Measurements from ENCODE around the gene SLC1A2. TPM values are rescaled to one million over a fixed set of nuclear protein-coding genes. Genes with fewer than 3 reads are reported as not detected.

SLC1A2 gene
- total and polyA plus RNA-seq, 2 experiments from 2014 or later: 0.70 to 2.8 TPM

DNA sequence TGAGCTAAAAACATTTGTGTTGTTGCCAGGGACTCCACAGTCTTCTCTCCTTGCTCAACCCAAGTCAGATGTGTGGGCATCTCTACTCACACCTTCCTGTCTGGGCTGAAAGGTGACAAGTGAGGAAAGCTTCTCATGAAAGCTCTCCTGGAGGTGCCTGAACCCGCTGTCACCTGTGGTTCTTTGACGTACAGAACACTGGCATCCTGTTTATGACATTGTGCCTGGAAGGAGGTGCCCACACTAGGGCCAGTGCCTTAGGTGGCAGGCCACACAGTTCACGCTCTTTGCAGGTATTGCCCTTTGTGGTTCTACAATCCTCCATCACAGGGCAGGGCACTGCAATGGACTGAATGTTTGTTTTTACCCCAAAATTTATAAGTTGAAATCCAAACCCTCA lies 171.9 kb downstream of the SLC1A2 start:
- H3K4me3 ChIP-seq: no peak overlapping the region
- H2AFZ ChIP-seq: no peak overlapping the region
- no peak overlapping the region for H3K4me2 ChIP-seq
- no peaks in the 10 kb centered on the region for H3K9me3 Mint-ChIP-seq
- no peaks in the 10 kb centered on the region for H3F3A ChIP-seq (replicated peaks; ENCODE audit: low read depth)
- no peaks in the 10 kb centered on the region for H3K4me1 Mint-ChIP-seq
- H4K20me1 ChIP-seq (replicated peaks; ENCODE audit: insufficient read depth): no peaks in the 10 kb centered on the region
- no peaks in the 10 kb centered on the region for H3K9me2 ChIP-seq (ENCODE audit: insufficient read depth)
- no peaks in the 10 kb centered on the region for H3K79me2 ChIP-seq (replicated peaks; ENCODE audit: insufficient read depth)
- H3K4me3 Mint-ChIP-seq: no peak overlapping the region
- DNase-seq (ENCODE audit: low spot score) (no peak), ATAC-seq (no peak)
- no peaks in the 10 kb centered on the region for H3K4me1 ChIP-seq (ENCODE audit: insufficient read depth)
- no peaks in the 10 kb centered on the region for H3K27me3 ChIP-seq (ENCODE audit: insufficient read depth)
- no peak overlapping the region for H3K27ac Mint-ChIP-seq
- H3K27me3 Mint-ChIP-seq (ENCODE audit: insufficient read depth, low read depth, poor library complexity): peaks cover 1% of the 10 kb centered on the region
- no peaks in the 10 kb centered on the region for H3K36me3 Mint-ChIP-seq (ENCODE audit: low read depth)
- H3K36me3 ChIP-seq (ENCODE audit: insufficient read depth): no peaks in the 10 kb centered on the region
- no peak overlapping the region for H3K27ac ChIP-seq (ENCODE audit: low read depth)
- TF ChIP-seq, protein P1, sequence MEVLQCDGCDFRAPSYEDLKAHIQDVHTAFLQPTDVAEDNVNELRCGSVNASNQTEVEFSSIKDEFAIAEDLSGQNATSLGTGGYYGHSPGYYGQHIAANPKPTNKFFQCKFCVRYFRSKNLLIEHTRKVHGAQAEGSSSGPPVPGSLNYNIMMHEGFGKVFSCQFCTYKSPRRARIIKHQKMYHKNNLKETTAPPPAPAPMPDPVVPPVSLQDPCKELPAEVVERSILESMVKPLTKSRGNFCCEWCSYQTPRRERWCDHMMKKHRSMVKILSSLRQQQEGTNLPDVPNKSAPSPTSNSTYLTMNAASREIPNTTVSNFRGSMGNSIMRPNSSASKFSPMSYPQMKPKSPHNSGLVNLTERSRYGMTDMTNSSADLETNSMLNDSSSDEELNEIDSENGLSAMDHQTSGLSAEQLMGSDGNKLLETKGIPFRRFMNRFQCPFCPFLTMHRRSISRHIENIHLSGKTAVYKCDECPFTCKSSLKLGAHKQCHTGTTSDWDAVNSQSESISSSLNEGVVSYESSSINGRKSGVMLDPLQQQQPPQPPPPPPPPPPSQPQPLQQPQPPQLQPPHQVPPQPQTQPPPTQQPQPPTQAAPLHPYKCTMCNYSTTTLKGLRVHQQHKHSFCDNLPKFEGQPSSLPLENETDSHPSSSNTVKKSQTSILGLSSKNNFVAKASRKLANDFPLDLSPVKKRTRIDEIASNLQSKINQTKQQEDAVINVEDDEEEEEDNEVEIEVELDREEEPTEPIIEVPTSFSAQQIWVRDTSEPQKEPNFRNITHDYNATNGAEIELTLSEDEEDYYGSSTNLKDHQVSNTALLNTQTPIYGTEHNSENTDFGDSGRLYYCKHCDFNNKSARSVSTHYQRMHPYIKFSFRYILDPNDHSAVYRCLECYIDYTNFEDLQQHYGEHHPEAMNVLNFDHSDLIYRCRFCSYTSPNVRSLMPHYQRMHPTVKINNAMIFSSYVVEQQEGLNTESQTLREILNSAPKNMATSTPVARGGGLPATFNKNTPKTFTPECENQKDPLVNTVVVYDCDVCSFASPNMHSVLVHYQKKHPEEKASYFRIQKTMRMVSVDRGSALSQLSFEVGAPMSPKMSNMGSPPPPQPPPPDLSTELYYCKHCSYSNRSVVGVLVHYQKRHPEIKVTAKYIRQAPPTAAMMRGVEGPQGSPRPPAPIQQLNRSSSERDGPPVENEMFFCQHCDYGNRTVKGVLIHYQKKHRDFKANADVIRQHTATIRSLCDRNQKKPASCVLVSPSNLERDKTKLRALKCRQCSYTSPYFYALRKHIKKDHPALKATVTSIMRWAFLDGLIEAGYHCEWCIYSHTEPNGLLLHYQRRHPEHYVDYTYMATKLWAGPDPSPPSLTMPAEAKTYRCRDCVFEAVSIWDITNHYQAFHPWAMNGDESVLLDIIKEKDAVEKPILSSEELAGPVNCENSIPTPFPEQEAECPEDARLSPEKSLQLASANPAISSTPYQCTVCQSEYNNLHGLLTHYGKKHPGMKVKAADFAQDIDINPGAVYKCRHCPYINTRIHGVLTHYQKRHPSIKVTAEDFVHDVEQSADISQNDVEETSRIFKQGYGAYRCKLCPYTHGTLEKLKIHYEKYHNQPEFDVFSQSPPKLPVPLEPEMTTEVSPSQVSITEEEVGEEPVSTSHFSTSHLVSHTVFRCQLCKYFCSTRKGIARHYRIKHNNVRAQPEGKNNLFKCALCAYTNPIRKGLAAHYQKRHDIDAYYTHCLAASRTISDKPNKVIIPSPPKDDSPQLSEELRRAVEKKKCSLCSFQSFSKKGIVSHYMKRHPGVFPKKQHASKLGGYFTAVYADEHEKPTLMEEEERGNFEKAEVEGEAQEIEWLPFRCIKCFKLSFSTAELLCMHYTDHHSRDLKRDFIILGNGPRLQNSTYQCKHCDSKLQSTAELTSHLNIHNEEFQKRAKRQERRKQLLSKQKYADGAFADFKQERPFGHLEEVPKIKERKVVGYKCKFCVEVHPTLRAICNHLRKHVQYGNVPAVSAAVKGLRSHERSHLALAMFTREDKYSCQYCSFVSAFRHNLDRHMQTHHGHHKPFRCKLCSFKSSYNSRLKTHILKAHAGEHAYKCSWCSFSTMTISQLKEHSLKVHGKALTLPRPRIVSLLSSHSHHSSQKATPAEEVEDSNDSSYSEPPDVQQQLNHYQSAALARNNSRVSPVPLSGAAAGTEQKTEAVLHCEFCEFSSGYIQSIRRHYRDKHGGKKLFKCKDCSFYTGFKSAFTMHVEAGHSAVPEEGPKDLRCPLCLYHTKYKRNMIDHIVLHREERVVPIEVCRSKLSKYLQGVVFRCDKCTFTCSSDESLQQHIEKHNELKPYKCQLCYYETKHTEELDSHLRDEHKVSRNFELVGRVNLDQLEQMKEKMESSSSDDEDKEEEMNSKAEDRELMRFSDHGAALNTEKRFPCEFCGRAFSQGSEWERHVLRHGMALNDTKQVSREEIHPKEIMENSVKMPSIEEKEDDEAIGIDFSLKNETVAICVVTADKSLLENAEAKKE (CRISPR knock-in tag; IDR thresholded peaks at IDR 0.05): no peak
- TF ChIP-seq, protein P2, sequence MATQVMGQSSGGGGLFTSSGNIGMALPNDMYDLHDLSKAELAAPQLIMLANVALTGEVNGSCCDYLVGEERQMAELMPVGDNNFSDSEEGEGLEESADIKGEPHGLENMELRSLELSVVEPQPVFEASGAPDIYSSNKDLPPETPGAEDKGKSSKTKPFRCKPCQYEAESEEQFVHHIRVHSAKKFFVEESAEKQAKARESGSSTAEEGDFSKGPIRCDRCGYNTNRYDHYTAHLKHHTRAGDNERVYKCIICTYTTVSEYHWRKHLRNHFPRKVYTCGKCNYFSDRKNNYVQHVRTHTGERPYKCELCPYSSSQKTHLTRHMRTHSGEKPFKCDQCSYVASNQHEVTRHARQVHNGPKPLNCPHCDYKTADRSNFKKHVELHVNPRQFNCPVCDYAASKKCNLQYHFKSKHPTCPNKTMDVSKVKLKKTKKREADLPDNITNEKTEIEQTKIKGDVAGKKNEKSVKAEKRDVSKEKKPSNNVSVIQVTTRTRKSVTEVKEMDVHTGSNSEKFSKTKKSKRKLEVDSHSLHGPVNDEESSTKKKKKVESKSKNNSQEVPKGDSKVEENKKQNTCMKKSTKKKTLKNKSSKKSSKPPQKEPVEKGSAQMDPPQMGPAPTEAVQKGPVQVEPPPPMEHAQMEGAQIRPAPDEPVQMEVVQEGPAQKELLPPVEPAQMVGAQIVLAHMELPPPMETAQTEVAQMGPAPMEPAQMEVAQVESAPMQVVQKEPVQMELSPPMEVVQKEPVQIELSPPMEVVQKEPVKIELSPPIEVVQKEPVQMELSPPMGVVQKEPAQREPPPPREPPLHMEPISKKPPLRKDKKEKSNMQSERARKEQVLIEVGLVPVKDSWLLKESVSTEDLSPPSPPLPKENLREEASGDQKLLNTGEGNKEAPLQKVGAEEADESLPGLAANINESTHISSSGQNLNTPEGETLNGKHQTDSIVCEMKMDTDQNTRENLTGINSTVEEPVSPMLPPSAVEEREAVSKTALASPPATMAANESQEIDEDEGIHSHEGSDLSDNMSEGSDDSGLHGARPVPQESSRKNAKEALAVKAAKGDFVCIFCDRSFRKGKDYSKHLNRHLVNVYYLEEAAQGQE (IDR thresholded peaks at IDR 0.05; ENCODE audit: unreplicated experiment): no peak
- no peak for TF ChIP-seq ZNF114 (CRISPR knock-in tag; IDR thresholded peaks at IDR 0.05)
- TF ChIP-seq, protein P3, sequence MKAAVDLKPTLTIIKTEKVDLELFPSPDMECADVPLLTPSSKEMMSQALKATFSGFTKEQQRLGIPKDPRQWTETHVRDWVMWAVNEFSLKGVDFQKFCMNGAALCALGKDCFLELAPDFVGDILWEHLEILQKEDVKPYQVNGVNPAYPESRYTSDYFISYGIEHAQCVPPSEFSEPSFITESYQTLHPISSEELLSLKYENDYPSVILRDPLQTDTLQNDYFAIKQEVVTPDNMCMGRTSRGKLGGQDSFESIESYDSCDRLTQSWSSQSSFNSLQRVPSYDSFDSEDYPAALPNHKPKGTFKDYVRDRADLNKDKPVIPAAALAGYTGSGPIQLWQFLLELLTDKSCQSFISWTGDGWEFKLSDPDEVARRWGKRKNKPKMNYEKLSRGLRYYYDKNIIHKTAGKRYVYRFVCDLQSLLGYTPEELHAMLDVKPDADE (IDR thresholded peaks at IDR 0.05): no peak
- TF ChIP-seq, protein P4, sequence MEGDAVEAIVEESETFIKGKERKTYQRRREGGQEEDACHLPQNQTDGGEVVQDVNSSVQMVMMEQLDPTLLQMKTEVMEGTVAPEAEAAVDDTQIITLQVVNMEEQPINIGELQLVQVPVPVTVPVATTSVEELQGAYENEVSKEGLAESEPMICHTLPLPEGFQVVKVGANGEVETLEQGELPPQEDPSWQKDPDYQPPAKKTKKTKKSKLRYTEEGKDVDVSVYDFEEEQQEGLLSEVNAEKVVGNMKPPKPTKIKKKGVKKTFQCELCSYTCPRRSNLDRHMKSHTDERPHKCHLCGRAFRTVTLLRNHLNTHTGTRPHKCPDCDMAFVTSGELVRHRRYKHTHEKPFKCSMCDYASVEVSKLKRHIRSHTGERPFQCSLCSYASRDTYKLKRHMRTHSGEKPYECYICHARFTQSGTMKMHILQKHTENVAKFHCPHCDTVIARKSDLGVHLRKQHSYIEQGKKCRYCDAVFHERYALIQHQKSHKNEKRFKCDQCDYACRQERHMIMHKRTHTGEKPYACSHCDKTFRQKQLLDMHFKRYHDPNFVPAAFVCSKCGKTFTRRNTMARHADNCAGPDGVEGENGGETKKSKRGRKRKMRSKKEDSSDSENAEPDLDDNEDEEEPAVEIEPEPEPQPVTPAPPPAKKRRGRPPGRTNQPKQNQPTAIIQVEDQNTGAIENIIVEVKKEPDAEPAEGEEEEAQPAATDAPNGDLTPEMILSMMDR (conservative IDR thresholded peaks at IDR 0.05; ENCODE audit: low read depth in 2 of 2): no peak
- TF ChIP-seq CREB1 (CRISPR knock-in tag; IDR thresholded peaks at IDR 0.05; ENCODE audit: low read depth): no peak
- no peak for TF ChIP-seq ZNF331 (CRISPR knock-in tag; IDR thresholded peaks at IDR 0.05; ENCODE audit: low read depth)
- TF ChIP-seq STAT1 (IDR thresholded peaks at IDR 0.05; ENCODE audit: unreplicated experiment): no peak

All from GM23338 (cell line).